HG02943 (cell line): ENCODE results near the gene FKBP9.
"Not testable (repeated sequence)": the region's sequence is repeated elsewhere in the genome, so short reads cannot be mapped to it uniquely, and the experiment has no call there.

ENCODE experiments used
- ATAC-seq: cut with Tn5 transposase; IDR thresholded peaks from one replicate; pipeline ENCODE4 v1.9.1; 2021; ENCODE audit warnings: mild to moderate bottlenecking, low read depth, moderate library complexity; ENCODE audit not compliant: unreplicated experiment

Gene FKBP9

DNA sequence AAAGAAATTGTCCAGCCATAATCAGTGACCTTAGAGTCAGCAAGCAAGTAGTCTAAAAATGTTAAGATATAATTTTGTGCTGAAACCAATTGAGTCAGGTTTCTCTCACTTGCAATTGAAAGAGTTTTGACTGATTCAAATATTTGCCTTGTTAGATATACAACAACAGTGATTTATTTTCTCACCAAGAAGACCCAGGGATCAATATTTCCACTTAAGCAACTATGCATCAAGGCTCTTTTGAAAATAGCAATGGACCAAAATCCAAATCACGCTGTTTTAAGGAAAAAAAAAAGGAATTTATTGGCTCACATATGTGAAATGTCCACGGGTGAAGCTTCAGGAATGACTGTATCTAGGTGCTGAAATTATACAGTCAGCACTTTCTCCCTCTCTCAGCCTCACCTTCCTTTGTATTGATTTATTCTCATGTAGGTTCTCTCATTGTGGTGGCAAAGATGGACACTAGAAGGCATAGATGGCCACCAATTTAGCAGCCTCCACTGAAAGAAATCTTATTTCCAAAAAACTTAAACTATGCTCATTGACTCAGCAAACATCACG, 9.7 kb upstream of the FKBP9 start:
- ATAC-seq: no peak

DNA sequence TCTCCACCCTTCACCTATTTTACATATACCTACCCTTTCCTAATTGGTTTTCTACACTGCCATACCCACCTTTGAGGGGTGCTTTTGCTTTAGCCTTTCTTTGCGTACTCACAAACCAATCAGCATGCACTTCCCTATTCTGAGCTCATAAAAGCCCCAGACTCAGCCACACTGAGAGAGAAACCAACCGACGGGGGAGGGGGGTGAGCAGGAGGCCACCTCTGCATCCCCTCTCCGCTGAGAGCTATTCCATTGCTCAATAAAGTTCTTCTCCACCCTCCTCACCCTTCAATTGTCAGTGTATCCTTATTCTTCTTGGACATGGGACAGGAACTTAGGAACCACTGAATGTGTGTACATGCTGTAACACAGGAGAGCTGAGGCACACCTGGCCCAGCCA, 9.0 kb upstream of the FKBP9 start:
- no peak for ATAC-seq

DNA sequence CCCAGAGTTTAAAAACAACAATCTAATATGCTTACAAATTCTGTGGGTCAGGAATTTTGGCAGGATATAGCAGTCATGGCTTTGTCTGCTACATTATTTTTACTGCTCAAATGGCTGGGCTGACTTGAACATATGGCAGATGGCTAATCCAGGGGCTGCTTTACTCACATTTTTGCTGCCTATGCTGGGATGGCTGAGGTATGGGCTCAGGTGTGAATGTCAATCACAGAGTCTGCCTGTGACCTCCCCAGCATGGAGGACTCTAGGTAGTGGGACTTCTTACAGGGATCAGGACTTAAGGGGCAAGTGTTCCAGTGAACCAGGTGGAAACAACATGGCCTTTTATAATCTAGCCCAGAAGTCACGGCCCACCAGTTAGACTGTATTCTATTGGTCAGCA, 4.4 kb upstream of the FKBP9 start:
- ATAC-seq: no peak

DNA sequence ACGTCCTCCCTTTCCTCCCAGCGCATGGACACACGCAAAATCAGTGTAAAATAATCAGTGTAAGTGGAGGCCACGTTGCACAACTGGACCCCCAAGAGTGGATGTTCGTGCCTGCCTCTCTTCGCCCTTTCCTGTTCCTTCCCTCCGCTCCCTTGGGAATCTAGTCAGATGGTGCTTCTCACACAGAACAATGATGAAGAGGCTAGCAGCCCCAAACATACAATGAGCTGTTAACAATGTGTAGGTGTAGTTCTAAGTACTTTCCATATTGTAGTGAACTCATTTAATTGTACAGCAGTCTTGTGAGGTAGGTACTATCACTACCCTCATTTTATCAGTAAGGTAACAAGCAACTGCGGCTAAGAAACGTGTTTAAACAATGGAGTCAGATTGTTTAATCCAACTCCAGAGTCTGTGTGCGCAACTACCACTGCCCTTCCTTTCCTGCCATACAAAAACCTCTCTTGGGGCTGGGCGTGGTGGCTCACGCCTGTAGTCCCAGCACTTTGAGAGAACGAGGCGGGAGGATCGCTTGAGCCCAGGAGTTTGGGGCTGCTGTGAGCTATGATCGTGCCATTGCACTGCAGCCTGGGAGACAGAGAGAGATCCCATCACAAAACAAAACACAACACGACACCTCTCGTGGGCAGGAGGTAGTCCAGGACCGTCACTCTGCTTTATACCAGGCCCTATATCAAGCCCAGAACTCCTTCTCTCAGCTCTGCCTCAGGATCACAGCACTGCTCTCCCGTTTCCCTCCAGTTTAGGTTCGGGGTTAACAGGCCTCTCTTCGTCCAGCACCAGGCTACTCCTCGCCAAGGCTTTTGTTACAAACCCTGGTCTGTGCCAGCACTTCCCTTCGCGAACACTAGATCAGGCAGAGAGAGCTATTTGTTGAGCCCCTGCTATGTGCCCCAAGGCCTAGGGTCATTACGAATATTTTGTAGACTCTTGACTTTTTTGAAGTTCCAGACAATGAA, 1.1 kb downstream of the FKBP9 start:
- ATAC-seq: no peak

DNA sequence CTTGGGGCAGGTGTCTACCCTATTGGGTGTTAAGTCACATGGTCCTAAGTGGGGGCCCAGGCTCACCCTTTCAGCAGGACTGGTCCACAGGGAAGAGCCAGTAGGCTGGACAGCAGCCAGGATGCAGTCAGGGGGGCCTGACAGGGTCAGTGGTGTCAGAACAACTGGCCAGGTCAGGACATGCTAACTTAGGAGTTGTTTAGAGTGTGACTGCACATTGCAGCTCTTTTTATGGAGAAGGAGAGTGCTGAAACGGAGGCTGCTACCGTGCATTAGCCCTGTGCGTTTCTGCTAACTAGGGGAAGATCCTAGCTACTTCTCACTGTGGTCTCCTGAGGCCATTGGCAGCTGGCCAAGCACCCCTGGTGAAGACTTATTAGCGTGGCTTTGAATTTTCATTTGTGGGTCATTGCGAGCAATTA, 6.7 kb downstream of the FKBP9 start:
- ATAC-seq: not testable (repeated sequence)

DNA sequence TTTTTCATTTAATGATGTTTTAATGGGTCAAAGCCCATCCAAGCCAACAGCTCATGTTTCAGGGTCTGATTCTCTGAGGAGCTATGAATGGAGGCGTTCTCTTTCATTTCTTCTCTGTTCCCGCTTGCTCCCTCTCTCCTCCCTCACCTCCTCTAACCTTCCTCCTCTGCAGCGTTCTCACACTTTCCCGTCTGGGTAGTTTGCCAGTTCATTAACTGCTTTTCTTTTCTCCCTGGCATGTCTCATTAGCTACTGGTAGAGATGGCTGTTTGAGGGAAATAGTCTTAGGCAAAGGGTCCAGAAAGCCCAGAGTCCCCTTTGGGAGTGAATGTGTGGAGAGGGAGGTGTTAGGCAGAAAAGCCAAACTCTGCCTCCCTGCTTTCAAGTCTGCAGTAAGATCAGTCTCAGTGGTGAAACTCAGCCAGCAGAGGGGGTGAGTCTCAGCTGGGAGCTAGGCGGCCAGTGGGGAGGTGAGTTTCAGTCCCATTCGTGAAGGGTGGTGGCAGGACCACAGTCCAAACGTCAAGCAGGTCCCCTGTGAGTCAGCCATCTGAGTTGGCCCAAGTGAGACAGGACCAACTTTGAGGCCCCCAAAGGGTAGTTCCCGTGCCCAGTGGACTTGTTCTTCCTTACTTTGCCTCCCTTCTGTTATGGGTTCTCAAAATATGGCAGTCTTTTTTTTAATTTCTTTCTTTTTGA, 7.4 kb downstream of the FKBP9 start:
- ATAC-seq: peak; percentile 96

DNA sequence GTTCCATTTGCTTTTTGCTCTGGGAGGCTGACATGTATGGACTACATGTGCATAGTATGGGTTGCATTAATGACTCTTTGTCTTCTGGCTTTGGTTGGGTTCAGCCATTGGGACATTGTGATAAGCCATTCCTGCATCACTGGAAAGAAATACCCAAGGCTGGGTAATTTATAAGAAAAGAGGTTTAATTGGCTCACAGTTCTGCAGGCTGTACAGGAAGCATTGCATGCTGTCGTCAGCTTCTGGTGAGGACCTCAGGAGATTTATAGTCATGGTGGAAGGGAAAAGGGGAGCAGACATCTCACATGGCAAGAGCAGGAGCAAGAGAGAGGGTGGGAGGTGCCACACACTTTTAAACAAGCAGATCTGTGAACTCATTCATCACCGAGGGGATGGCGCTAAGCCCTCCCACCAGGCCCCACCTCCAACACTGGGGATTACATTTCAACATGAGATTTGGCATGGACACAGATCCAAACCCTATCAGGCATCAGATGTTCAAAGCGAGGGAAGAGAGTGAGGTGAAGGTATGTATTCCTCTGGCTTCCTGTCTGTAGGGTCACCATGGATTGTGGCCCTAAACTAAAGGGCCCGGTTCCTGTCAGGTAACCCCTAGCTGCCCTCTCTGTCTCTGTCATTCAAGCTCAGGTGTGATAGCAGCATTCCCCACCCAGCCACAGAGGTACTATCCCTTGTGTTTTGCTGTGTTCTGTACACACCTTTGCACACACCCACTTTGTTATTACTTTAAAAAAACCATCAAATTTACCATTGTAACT, 9.4 kb downstream of the FKBP9 start:
- ATAC-seq: not testable (repeated sequence)

DNA sequence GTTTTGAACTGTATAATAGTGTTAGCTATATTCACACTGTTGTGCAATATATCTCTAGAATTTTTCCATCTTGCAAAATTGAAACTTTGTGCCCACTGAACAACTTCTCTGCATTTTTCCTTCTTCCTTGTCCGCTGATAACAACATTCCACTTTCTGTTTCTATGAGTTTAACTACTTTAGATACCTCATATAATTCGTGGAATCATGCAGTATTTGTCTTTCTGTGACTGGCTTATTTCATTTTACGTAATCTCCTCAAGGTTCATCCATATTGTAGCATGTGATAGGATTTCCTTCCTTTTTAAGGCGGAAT, 10.0 kb downstream of the FKBP9 start:
- ATAC-seq: not testable (repeated sequence)

DNA sequence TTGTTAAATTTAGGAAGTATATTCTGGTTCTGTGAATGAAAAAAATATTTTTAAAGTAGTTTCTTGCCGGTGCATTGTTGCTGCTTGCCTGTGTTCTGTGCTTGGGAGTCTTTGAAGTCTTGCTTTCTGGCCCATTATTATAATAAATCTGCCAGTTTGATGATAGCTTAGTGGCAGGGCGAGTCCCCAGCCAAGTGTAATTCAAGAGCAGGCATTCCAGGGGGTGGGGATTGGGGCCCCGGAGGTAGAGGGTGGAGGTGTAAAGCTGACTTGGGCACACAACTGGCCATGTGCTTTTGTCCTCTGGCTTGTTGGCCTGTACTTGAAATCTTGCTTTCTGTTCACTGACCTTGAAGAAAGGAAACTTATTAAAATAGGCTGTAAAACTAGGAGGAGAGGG, 14.7 kb downstream of the FKBP9 start:
- ATAC-seq: not testable (repeated sequence)

DNA sequence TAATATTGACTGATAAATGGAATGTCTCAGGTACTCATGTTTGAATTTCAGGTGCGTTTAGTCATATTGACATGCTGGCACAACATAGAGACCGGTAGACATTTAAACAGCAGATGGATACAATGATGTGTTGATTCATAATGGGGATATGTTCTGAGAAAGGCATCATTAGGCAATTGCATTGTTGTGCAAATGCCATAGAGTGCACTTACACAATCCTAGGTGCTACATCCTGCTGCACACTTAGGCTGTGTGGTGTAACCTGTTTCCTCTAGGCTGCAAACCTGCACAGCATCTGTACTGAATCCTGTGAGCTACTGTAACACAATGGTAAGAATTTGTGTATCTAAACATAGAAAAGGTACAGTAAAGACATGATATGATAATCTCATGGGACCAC, 19.9 kb downstream of the FKBP9 start:
- ATAC-seq: not testable (repeated sequence)

DNA sequence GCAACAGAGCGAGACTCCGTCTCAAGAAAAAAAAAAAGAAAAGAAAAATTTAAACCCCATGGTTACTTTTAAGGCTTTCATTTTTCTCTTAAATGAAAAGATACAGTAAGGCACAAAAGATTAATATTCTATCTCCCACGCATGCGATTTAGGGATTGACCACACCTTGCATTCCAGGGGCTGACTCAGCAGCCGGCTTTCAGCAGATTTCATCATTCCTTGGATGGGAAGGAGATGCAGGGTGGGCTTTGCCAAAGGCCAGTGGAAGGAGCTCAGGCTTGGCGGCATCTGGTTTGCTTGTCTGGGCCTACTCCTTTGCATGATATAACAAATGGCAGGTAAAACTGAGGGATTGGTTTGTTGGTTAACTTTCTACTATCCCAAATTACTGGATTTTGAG, 22.0 kb downstream of the FKBP9 start:
- not testable (repeated sequence) for ATAC-seq

DNA sequence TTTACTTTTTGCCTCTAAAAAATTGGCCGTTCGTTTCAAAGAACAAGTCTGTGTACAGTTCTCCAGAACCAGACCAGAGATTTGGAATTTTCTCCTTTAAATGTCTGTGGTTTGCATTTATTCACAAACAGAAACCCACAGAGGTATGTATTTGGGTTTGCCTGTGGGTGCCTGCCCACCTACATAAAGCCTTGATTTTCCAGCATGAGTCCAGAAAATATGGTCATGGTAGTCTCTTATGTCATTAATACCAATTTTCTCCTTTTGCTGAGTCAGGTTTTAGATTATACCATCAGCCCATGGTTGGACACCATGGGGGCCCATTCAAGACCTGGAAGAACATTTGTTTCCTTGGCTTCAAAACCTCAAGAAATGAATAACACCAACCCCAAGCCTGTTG, 22.7 kb downstream of the FKBP9 start:
- ATAC-seq: not testable (repeated sequence)

DNA sequence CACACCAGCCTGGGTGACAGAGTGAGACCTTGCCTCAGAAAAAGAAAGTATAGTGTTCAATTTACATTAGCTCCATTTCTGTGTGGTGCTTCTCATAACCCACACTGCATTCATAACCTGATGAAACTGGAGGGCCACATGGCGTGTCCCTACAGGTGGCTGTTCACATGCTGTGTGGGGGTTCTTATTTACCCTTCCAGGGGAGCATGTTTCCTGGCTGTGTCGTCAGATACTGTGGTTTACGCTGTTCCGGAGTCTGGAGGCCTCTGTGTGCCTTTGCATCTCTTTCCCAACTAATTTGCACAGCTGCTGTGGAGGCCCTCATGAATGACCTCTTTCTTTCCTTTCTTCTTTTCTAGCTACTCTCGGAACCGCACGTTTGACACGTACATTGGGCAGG, 30.9 kb downstream of the FKBP9 start:
- ATAC-seq: peak; percentile 79

DNA sequence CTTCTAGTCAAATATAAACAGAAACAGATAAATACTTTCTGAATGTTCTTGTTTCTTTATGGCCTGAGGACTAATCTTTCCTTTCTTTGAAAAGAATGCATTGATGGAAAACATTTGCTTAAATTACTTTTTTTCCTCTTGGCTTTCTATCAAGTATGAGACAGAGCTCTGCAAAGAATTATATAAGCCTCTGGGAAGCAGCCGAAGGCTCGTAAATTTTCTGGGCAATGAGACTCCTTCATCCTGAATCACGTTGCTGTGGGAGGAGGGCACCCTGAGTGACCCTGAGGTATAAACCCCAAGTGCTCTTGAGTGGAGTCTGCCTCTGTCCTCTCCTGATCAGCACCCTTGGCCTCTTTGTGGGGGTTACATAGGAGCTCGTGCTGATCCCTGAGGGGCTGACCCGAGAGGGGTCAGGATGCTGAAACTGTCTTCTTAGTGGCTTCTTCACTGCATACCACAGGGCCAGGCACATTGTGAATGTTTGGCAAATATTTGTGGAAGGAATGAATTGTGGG, 33.9 kb downstream of the FKBP9 start:
- ATAC-seq: not testable (repeated sequence)

DNA sequence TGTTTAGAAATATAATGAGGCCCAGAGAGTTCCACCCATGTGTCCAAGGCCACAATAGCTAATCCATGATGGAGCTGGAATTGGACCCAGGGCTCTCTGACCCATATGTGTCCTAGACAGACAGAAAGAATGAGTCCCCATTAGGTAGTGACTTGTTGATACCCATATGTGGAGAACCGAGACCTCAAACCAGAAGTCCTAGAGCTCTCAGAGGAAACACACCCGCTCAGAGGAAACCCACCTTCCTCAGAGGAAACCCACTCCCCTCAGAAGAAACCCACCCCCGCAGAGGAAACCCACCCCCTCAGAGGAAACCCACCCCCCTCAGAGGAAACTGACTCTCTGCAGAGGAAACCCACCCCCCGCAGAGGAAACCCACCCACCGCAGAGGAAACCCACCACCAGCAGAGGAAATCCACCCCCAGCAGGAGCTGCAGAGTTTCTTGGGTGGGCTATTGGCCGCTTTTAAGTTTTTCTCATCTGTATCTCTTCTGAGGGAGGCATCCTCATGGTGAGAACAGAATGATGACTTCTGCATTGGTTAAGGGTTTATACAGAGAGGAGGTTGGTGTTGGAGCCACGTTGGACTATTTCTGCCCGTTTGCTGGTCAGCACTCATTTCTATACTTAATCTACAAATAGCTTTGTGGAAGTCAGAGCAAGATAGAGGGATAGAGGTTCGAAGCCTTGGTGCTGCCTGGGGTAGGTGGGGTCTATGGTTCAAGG, 34.9 kb downstream of the FKBP9 start:
- not testable (repeated sequence) for ATAC-seq

DNA sequence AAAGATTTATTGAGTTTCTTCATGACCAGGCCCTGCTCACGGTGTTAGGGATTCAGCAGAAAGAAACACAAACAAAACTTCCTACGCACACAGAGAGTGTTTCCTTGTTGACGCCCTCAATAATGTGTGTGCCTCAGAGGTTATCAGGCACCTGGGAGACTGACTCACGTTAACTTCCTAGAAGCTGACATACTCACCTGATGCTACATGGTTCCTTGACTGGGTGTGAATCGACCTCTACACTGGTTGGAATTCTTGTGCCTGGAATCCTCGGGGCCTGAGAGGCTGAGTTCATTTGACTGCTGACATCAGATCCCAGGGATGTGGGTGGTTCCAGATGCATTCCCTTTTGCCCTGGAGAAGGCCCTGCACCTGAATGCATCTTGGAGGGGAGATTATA, 35.5 kb downstream of the FKBP9 start:
- not testable (repeated sequence) for ATAC-seq

DNA sequence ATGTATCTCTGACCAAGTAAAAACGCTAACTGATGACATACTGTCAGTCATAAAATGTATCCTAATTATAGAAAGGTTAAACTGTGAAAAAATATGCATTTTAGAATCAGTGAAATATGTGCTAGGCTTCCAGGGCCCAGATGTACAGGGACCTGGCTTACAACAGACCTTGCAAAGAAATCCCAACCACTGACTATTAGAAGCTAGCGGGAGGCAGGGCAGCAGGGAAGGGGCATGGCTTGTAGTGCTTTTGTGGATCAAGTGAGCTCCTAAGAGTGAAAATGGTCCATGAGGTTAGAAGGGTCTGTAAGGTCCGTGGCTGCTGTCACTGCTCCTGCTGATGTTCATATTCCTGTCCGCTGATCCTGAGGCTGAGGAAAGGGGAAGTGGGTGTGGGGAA, 40.7 kb downstream of the FKBP9 start:
- ATAC-seq: not testable (repeated sequence)

DNA sequence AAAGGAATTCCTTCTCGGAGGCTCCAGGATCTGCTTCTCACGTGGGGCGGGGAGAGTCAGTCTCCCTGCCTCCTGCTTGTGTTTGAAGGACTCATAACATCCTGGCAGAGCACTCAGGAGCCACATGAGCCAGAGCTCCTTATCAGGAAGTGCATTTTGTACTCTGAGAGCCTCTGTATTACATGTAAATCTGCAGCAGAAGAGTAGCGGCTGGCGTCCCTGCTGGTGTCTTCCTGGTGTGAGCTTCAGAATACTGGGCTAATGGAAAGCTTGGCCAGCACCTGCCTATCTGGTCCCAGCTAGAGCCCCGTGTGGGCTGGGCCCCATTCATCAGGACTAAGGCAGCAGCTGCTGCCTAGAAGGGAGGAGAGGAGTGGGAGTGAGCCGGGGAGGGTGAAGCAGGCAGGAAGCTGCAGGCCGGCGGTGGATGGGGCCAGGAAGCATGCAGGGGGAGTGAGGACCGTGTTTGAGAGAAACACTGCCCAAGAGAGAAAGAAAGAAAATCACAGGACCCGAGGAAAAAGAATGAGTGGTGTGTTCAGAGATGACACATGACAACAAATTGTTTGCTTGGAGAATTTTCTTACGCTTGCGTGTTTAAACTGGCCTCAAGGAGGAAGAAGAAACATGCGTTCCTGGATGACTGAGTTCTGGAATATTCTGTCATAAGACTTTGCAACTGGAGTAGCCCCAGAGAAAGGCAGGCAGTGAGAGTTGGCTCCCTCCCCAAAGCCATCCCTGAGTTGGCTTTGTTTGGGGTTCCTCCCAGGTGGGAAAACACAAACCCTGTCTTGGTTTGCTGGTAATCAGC, 41.3 kb downstream of the FKBP9 start:
- ATAC-seq: peak; percentile 64

DNA sequence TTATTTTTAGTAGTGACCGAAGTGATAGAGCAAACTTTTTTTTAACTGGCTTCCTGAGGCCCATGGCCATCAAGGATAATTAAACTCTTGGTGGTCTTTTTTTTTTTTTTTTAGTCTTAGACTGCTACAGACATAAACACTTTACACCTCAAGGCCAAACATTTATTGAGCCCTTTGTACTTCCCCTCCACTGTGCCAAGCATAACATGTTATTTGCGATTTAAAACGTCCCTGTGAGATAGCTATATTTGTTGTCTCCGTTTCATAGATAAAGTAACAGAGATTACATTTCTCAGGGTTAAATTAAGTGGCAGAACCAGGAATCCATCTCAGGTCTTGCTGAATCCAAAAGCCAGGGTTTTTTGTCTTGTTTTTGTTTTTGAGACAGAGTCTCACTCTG, 42.1 kb downstream of the FKBP9 start:
- not testable (repeated sequence) for ATAC-seq
